HL-60/S4 (cell line): ENCODE results near the gene C19orf38.
"Not testable (repeated sequence)": the region's sequence is repeated elsewhere in the genome, so short reads cannot be mapped to it uniquely, and the experiment has no call there.

Experiments used
- in situ Hi-C: fragments of 300-500 bp; cut with MboI; formaldehyde crosslinking; loops from 2 replicates; pipeline ENCODE4 v1.14.3; 2022; ENCODE audit warnings: low sequenced_read_pairs

C19orf38 gene

GRCh38 chr19:10820173-10820572 lies 28.0 kb upstream of the C19orf38 start:
- in situ Hi-C loops, result no loop called here

GRCh38 chr19:10823690-10824089 lies 24.5 kb upstream of the C19orf38 start:
- in situ Hi-C loops, result no loop called here

GRCh38 chr19:10826231-10826630 lies 22.0 kb upstream of the C19orf38 start:
- in situ Hi-C loops, result no loop called here

GRCh38 chr19:10826846-10827245 lies 21.4 kb upstream of the C19orf38 start:
- in situ Hi-C loops, result no loop called here

- in situ Hi-C loops, result no loop called here
Measured at GRCh38 chr19:10828981-10829821, 19.0 kb upstream of the C19orf38 start.

GRCh38 chr19:10829967-10830366 lies 18.2 kb upstream of the C19orf38 start:
- in situ Hi-C loops, result no loop called here

- in situ Hi-C loops, result no loop called here
Measured at GRCh38 chr19:10830370-10830769, 17.8 kb upstream of the C19orf38 start.

- in situ Hi-C loops, result no loop called here
Measured at GRCh38 chr19:10830931-10831779, 17.1 kb upstream of the C19orf38 start.

GRCh38 chr19:10831987-10832938 lies 16.0 kb upstream of the C19orf38 start:
- in situ Hi-C loops, result no loop called here

- in situ Hi-C loops, result no loop called here
Measured at GRCh38 chr19:10832939-10833296, 15.3 kb upstream of the C19orf38 start.

- in situ Hi-C loops, result no loop called here
Measured at GRCh38 chr19:10835089-10835753, 13.0 kb upstream of the C19orf38 start.

- in situ Hi-C loops, result no loop called here
Measured at GRCh38 chr19:10835754-10836478, 12.3 kb upstream of the C19orf38 start, which contains the start of gene TMED1. TMED1 (minus strand) TSS chr19:10836212; CDS start chr19:10836191, 21 bp downstream.

- in situ Hi-C loops, result no loop called here
Measured at GRCh38 chr19:10836479-10837330, 11.5 kb upstream of the C19orf38 start.

- in situ Hi-C loops, result not testable (repeated sequence)
Measured at GRCh38 chr19:10837649-10838048, 10.6 kb upstream of the C19orf38 start.

GRCh38 chr19:10838377-10838776 lies 9.8 kb upstream of the C19orf38 start:
- in situ Hi-C loops, result no loop called here

GRCh38 chr19:10839114-10840050 lies 8.8 kb upstream of the C19orf38 start:
- in situ Hi-C loops, result no loop called here

- in situ Hi-C loops, result no loop called here
Measured at GRCh38 chr19:10842788-10843187, 5.4 kb upstream of the C19orf38 start.
